ENCODE measurements around the gene XXYLT1. TPM values are rescaled to one million over a fixed set of nuclear protein-coding genes. Genes with fewer than 3 reads are reported as not detected.

Gene XXYLT1
- total and polyA plus RNA-seq, 3 experiments from 2014 or later: 7.9 to 10.5 (median 8.3) TPM

GRCh38 chr3:195025056-195025883 lies 245.7 kb downstream of the XXYLT1 start:
- Histone ChIP-seq H3K4me1 (ENCODE audit: insufficient read depth, low read length) (no peaks in the 10 kb centered on the region), H3K27me3 (ENCODE audit: insufficient read depth, low read length, poor library complexity, severe bottlenecking) (no peaks in the 10 kb centered on the region), H3K4me3 (ENCODE audit: low read length) (no peak overlapping the region), H3K36me3 (ENCODE audit: insufficient read depth, low read length) (no peaks in the 10 kb centered on the region), H3K9me3 (ENCODE audit: low read length) (no peaks in the 10 kb centered on the region), H3K27ac (ENCODE audit: low read depth, low read length) (no peak overlapping the region)
- ChIA-PET POLR2A (interaction anchor here (0.7 kb wide), 1 partner anchor 327 kb away, joined by 6 read pairs; no protein-coding TSS in a partner anchor), CTCF (no interaction called here)
- H3K36me3 Mint-ChIP-seq: peaks cover 0 to 2% (median 0%) of the 10 kb centered on the region in 3 donors
- H3K9me3 Mint-ChIP-seq: no peaks in the 10 kb centered on the region
- H3K4me3 Mint-ChIP-seq: no peak overlapping the region
- H3K27ac Mint-ChIP-seq: no peak overlapping the region
- DNase-seq: peak in 1 of 5 donors; percentile 18
- H3K4me1 Mint-ChIP-seq: no peaks in the 10 kb centered on the region
- H3K27me3 Mint-ChIP-seq: peaks cover 6 to 41% of the 10 kb centered on the region in 2 donors

GRCh38 chr3:195023989-195024388 lies 247.0 kb downstream of the XXYLT1 start:
- H3K4me1 Mint-ChIP-seq: no peaks in the 10 kb centered on the region
- Histone ChIP-seq H3K4me1 (ENCODE audit: insufficient read depth, low read length) (no peaks in the 10 kb centered on the region), H3K9me3 (ENCODE audit: low read length) (no peaks in the 10 kb centered on the region), H3K27ac (ENCODE audit: low read depth, low read length) (no peak overlapping the region), H3K27me3 (ENCODE audit: insufficient read depth, low read length, poor library complexity, severe bottlenecking) (no peaks in the 10 kb centered on the region), H3K4me3 (ENCODE audit: low read length) (no peak overlapping the region), H3K36me3 (ENCODE audit: insufficient read depth, low read length) (no peaks in the 10 kb centered on the region)
- no peak overlapping the region for H3K27ac Mint-ChIP-seq
- DNase-seq: no peak
- ChIA-PET CTCF (no interaction called here), POLR2A (no interaction called here)
- H3K36me3 Mint-ChIP-seq: no peaks in the 10 kb centered on the region
- H3K9me3 Mint-ChIP-seq: no peaks in the 10 kb centered on the region
- peaks cover 9 to 47% of the 10 kb centered on the region in 2 donors for H3K27me3 Mint-ChIP-seq
- H3K4me3 Mint-ChIP-seq: no peak overlapping the region

- H3K4me3 ChIP-seq (ENCODE audit: low read length): no peak overlapping the region
- Mint-ChIP-seq H3K4me3 (no peak overlapping the region), H3K27me3 (peaks cover 9 to 51% of the 10 kb centered on the region in 2 donors), H3K36me3 (no peaks in the 10 kb centered on the region), H3K4me1 (no peaks in the 10 kb centered on the region), H3K9me3 (no peaks in the 10 kb centered on the region), H3K27ac (no peak overlapping the region)
- ChIA-PET POLR2A (no interaction called here), CTCF (no interaction called here)
- H3K9me3 ChIP-seq (ENCODE audit: low read length): no peaks in the 10 kb centered on the region
- H3K27me3 ChIP-seq (ENCODE audit: insufficient read depth, low read length, poor library complexity, severe bottlenecking): no peaks in the 10 kb centered on the region
- no peak overlapping the region for H3K27ac ChIP-seq (ENCODE audit: low read depth, low read length)
- DNase-seq: no peak
- no peaks in the 10 kb centered on the region for H3K36me3 ChIP-seq (ENCODE audit: insufficient read depth, low read length)
- no peaks in the 10 kb centered on the region for H3K4me1 ChIP-seq (ENCODE audit: insufficient read depth, low read length)
Observed at GRCh38 chr3:195023576-195023975, 247.4 kb downstream of the XXYLT1 start.

- H3K4me3 ChIP-seq (ENCODE audit: low read length): no peak overlapping the region
Observed at GRCh38 chr3:195021692-195022091, 249.3 kb downstream of the XXYLT1 start.

GRCh38 chr3:195020921-195021320 lies 250.0 kb downstream of the XXYLT1 start:
- H3K9me3 Mint-ChIP-seq: no peaks in the 10 kb centered on the region
- H3K4me3 Mint-ChIP-seq: no peak overlapping the region
- H3K27me3 ChIP-seq (ENCODE audit: insufficient read depth, low read length, poor library complexity, severe bottlenecking): no peaks in the 10 kb centered on the region
- no peaks in the 10 kb centered on the region for H3K4me1 Mint-ChIP-seq
- no peaks in the 10 kb centered on the region for H3K9me3 ChIP-seq (ENCODE audit: low read length)
- no peaks in the 10 kb centered on the region for H3K36me3 Mint-ChIP-seq
- no peaks in the 10 kb centered on the region for H3K36me3 ChIP-seq (ENCODE audit: insufficient read depth, low read length)
- no peak overlapping the region for H3K27ac ChIP-seq (ENCODE audit: low read depth, low read length)
- DNase-seq: no peak
- H3K27ac Mint-ChIP-seq: no peak overlapping the region
- POLR2A ChIA-PET: interaction anchor here (0.7 kb wide), 1 partner anchor 287 kb away, joined by 3 read pairs; no protein-coding TSS in a partner anchor
- H3K4me3 ChIP-seq (ENCODE audit: low read length): no peak overlapping the region
- H3K27me3 Mint-ChIP-seq: peaks cover 9 to 50% of the 10 kb centered on the region in 2 donors
- no peaks in the 10 kb centered on the region for H3K4me1 ChIP-seq (ENCODE audit: insufficient read depth, low read length)
- CTCF ChIA-PET: no interaction called here

More at GRCh38 chr3:195021692-195022091, 249.3 kb downstream of the XXYLT1 start:
- Histone ChIP-seq H3K4me1 (ENCODE audit: insufficient read depth, low read length) (no peaks in the 10 kb centered on the region), H3K36me3 (ENCODE audit: insufficient read depth, low read length) (no peaks in the 10 kb centered on the region), H3K27ac (ENCODE audit: low read depth, low read length) (no peak overlapping the region), H3K9me3 (ENCODE audit: low read length) (no peaks in the 10 kb centered on the region), H3K27me3 (ENCODE audit: insufficient read depth, low read length, poor library complexity, severe bottlenecking) (no peaks in the 10 kb centered on the region)
- CTCF ChIA-PET: no interaction called here
- H3K9me3 Mint-ChIP-seq: no peaks in the 10 kb centered on the region
- POLR2A ChIA-PET: interaction anchor here (0.7 kb wide), 1 partner anchor 288 kb away, joined by 3 read pairs; no protein-coding TSS in a partner anchor
- no peak for DNase-seq
- no peaks in the 10 kb centered on the region for H3K36me3 Mint-ChIP-seq
- no peaks in the 10 kb centered on the region for H3K4me1 Mint-ChIP-seq
- H3K27me3 Mint-ChIP-seq: peaks cover 9 to 47% of the 10 kb centered on the region in 2 donors
- no peak overlapping the region for H3K27ac Mint-ChIP-seq
- H3K4me3 Mint-ChIP-seq: no peak overlapping the region

- no peak overlapping the region for H3K4me3 ChIP-seq (ENCODE audit: low read length)
- Mint-ChIP-seq H3K36me3 (no peaks in the 10 kb centered on the region), H3K4me3 (no peak overlapping the region), H3K9me3 (no peaks in the 10 kb centered on the region), H3K27ac (no peak overlapping the region), H3K27me3 (peaks cover 11 to 45% of the 10 kb centered on the region in 2 donors), H3K4me1 (no peaks in the 10 kb centered on the region)
- no peaks in the 10 kb centered on the region for H3K9me3 ChIP-seq (ENCODE audit: low read length)
- H3K4me1 ChIP-seq (ENCODE audit: insufficient read depth, low read length): no peaks in the 10 kb centered on the region
- H3K27me3 ChIP-seq (ENCODE audit: insufficient read depth, low read length, poor library complexity, severe bottlenecking): no peaks in the 10 kb centered on the region
- no peak overlapping the region for H3K27ac ChIP-seq (ENCODE audit: low read depth, low read length)
- CTCF ChIA-PET: no interaction called here
- no peaks in the 10 kb centered on the region for H3K36me3 ChIP-seq (ENCODE audit: insufficient read depth, low read length)
- DNase-seq: no peak
- POLR2A ChIA-PET: no interaction called here
Observed at GRCh38 chr3:195020185-195020584, 250.8 kb downstream of the XXYLT1 start.

- CTCF ChIA-PET: no interaction called here
- Histone ChIP-seq H3K4me3 (ENCODE audit: low read length) (no peak overlapping the region), H3K36me3 (ENCODE audit: insufficient read depth, low read length) (no peaks in the 10 kb centered on the region), H3K27ac (ENCODE audit: low read depth, low read length) (no peak overlapping the region), H3K4me1 (ENCODE audit: insufficient read depth, low read length) (no peaks in the 10 kb centered on the region), H3K9me3 (ENCODE audit: low read length) (no peaks in the 10 kb centered on the region), H3K27me3 (ENCODE audit: insufficient read depth, low read length, poor library complexity, severe bottlenecking) (no peaks in the 10 kb centered on the region)
- no peak overlapping the region for H3K4me3 Mint-ChIP-seq
- H3K9me3 Mint-ChIP-seq: no peaks in the 10 kb centered on the region
- H3K36me3 Mint-ChIP-seq: no peaks in the 10 kb centered on the region
- no peak overlapping the region for H3K27ac Mint-ChIP-seq
- DNase-seq: no peak
- peaks cover 11 to 44% of the 10 kb centered on the region in 2 donors for H3K27me3 Mint-ChIP-seq
- POLR2A ChIA-PET: no interaction called here
- peaks cover 5 to 6% (median 6%) of the 10 kb centered on the region in 3 donors for H3K4me1 Mint-ChIP-seq
Observed at GRCh38 chr3:195019335-195019734, 251.6 kb downstream of the XXYLT1 start.
